Measurements from ENCODE around the gene NUDT12. TPM values are rescaled to one million over a fixed set of nuclear protein-coding genes. Genes with fewer than 3 reads are reported as not detected.

NUDT12 gene
- total RNA-seq, 4 donors from 2014 or later, result 6.2 to 24.6 (median 17.2) TPM

DNA sequence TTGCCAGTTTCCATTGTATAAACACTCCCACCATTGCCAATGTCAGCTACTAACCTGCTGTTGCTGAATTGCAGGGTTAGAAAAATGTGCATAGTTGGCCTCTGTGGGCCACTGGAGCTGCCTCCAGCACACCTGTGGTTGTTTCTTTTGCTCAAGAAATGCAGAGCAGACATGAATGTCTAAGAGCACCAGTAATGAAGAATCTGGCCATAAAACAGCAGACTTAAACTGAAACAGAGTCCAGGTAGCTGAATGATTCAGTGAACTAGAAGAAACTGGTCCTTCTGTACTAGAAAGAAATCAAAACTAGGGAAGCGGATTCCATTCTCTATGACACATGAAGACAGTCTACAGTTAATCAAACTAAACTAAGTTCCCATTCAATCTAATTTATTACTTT, 48.2 kb downstream of the NUDT12 start:
- intact Hi-C loops (cut with DNase I; ENCODE audit: low total_unique reads), result loop anchor here (2.0 kb wide), 1 partner anchor 52 kb away; no protein-coding TSS in a partner anchor
- no peaks in the 10 kb centered on the region for H3K27me3 ChIP-seq
- peaks cover 0 to 17% (median 4%) of the 10 kb centered on the region in 4 donors for H3K4me1 ChIP-seq
- WGBS, 2 donors (ENCODE audit: low coverage in 1 of 2), result 87 to 92% methylated on average over 1 of the region's 1 CpG
- H3K4me3 ChIP-seq, result no peak overlapping the region
- H3K9me3 ChIP-seq, result no peaks in the 10 kb centered on the region
- DNase-seq, result no peak
- no peak overlapping the region for H3K27ac ChIP-seq
- TF ChIP-seq POLR2AphosphoS5 (IDR thresholded peaks at IDR 0.05), result no peak
- no peak for TF ChIP-seq EP300 (IDR thresholded peaks at IDR 0.05; ENCODE audit: low read depth)
- no peak for TF ChIP-seq POLR2A (IDR thresholded peaks at IDR 0.05)
- TF ChIP-seq, protein P1, sequence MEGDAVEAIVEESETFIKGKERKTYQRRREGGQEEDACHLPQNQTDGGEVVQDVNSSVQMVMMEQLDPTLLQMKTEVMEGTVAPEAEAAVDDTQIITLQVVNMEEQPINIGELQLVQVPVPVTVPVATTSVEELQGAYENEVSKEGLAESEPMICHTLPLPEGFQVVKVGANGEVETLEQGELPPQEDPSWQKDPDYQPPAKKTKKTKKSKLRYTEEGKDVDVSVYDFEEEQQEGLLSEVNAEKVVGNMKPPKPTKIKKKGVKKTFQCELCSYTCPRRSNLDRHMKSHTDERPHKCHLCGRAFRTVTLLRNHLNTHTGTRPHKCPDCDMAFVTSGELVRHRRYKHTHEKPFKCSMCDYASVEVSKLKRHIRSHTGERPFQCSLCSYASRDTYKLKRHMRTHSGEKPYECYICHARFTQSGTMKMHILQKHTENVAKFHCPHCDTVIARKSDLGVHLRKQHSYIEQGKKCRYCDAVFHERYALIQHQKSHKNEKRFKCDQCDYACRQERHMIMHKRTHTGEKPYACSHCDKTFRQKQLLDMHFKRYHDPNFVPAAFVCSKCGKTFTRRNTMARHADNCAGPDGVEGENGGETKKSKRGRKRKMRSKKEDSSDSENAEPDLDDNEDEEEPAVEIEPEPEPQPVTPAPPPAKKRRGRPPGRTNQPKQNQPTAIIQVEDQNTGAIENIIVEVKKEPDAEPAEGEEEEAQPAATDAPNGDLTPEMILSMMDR (IDR thresholded peaks at IDR 0.05), result no peak
- in situ Hi-C loops (cut with MboI; ENCODE audit: low pct_ligation_motif_present in 1 of 4, low pct_unique_long_range_greater_than_20kb in 1 of 4, low sequenced_read_pairs in 3 of 4), result no loop called here
- no peaks in the 10 kb centered on the region for H3K36me3 ChIP-seq

DNA sequence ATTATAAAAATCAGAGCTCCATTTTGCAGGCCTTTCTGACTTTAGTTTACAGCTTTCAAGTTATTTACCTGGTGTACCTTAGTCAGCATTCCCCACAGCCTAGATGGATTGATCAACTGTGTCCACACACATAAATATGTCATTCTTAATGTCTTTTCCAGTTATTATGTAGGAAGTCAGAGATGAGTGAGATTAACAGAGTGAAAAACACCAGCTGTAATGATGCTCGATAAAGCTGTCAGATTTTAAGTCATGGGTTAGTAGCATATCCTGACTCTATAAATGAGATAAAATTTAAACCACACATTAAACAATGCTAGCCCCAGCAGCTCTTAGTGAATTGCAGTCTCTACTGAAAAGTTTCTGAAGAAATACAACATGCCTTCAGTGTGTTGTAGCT, 48.9 kb downstream of the NUDT12 start:
- WGBS, 2 donors (ENCODE audit: low coverage in 1 of 2), result 43 to 50% methylated on average over 1 of the region's 1 CpG
- intact Hi-C loops (cut with DNase I; ENCODE audit: low total_unique reads) (loop anchor here (2.0 kb wide), 1 partner anchor 51 kb away; no protein-coding TSS in a partner anchor), in situ Hi-C loops (cut with MboI; ENCODE audit: low pct_ligation_motif_present in 1 of 4, low pct_unique_long_range_greater_than_20kb in 1 of 4, low sequenced_read_pairs in 3 of 4) (no loop called here)
- Histone ChIP-seq H3K27ac (no peak overlapping the region), H3K4me3 (no peak overlapping the region), H3K9me3 (no peaks in the 10 kb centered on the region), H3K27me3 (no peaks in the 10 kb centered on the region), H3K36me3 (no peaks in the 10 kb centered on the region), H3K4me1 (peaks cover 0 to 17% (median 4%) of the 10 kb centered on the region in 4 donors)
- TF ChIP-seq, protein P1 (IDR thresholded peaks at IDR 0.05), result no peak
- TF ChIP-seq EP300 (IDR thresholded peaks at IDR 0.05; ENCODE audit: low read depth), result no peak
- no peak for TF ChIP-seq POLR2AphosphoS5 (IDR thresholded peaks at IDR 0.05)
- TF ChIP-seq POLR2A (IDR thresholded peaks at IDR 0.05), result no peak
- DNase-seq, result no peak

DNA sequence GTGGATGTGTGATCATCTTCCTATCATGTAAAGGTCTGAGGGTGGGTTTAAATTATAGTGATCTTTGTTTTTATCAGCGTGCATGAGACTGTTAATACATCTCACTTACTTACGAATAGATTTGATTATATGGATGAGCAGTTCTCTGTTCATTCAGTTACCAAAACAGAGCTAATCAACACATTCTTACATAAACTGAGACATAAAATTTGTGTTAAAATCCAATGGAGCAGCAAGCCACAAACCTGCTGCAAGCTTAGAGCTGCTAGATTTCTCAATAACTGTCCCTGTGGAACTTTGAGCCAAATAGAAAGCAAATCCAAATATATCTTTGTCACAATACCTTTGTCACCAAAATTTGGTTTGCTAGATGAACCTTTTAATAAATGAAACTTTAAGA, 50.1 kb downstream of the NUDT12 start:
- Histone ChIP-seq H3K9me3 (no peaks in the 10 kb centered on the region), H3K4me1 (peaks cover 0 to 17% (median 4%) of the 10 kb centered on the region in 4 donors), H3K4me3 (no peak overlapping the region), H3K27me3 (no peaks in the 10 kb centered on the region), H3K36me3 (no peaks in the 10 kb centered on the region), H3K27ac (no peak overlapping the region)
- intact Hi-C loops (cut with DNase I; ENCODE audit: low total_unique reads) (no loop called here), in situ Hi-C loops (cut with MboI; ENCODE audit: low pct_ligation_motif_present in 1 of 4, low pct_unique_long_range_greater_than_20kb in 1 of 4, low sequenced_read_pairs in 3 of 4) (no loop called here)
- TF ChIP-seq POLR2A (IDR thresholded peaks at IDR 0.05), result no peak
- TF ChIP-seq, protein P1 (IDR thresholded peaks at IDR 0.05), result no peak
- TF ChIP-seq POLR2AphosphoS5 (IDR thresholded peaks at IDR 0.05), result no peak
- TF ChIP-seq EP300 (IDR thresholded peaks at IDR 0.05; ENCODE audit: low read depth), result no peak
- DNase-seq, result no peak
- 76 to 82% methylated on average over 2 of the region's 2 CpGs for WGBS, 2 donors (ENCODE audit: low coverage in 1 of 2)

DNA sequence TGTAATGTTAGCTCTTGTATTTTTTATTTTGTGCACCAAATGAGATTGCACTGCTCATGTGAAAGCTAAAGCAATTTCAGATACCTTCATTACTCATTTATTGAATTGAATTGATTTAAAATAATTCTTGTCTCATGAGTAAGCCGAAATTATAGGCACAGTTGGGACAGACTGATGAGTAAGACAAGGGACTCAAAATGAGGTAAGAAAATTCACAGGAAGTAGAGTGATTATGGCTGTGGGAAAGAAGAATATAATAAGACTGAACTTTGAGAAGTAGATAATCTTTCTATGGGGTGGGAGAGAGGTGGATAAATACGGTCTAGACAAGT, 51.1 kb downstream of the NUDT12 start:
- H3K4me1 ChIP-seq, result peaks cover 0 to 17% (median 4%) of the 10 kb centered on the region in 4 donors
- 42 to 57% methylated on average over 2 of the region's 2 CpGs for WGBS, 2 donors (ENCODE audit: low coverage in 1 of 2)
- no peak for DNase-seq
- intact Hi-C loops (cut with DNase I; ENCODE audit: low total_unique reads), result no loop called here
- no peak overlapping the region for H3K27ac ChIP-seq
- in situ Hi-C loops (cut with MboI; ENCODE audit: low pct_ligation_motif_present in 1 of 4, low pct_unique_long_range_greater_than_20kb in 1 of 4, low sequenced_read_pairs in 3 of 4), result no loop called here
- H3K9me3 ChIP-seq, result peaks cover 0 to 9% of the 10 kb centered on the region in 2 donors
- no peaks in the 10 kb centered on the region for H3K36me3 ChIP-seq
- H3K27me3 ChIP-seq, result no peaks in the 10 kb centered on the region
- TF ChIP-seq EP300 (IDR thresholded peaks at IDR 0.05; ENCODE audit: low read depth) (no peak), POLR2AphosphoS5 (IDR thresholded peaks at IDR 0.05) (no peak), POLR2A (IDR thresholded peaks at IDR 0.05) (no peak)
- TF ChIP-seq, protein P1 (IDR thresholded peaks at IDR 0.05), result no peak
- H3K4me3 ChIP-seq, result no peak overlapping the region
